Central memory CD4-positive, alpha-beta T cell (primary cell): Measurements from ENCODE around the gene METTL2A.
"Not testable (repeated sequence)": the region's sequence is repeated elsewhere in the genome, so short reads cannot be mapped to it uniquely, and the experiment has no call there.

Experiments used
- DNase-seq: peaks from one replicate; pipeline ENCODE4 v3.0.0; 2022

The METTL2A gene

DNA sequence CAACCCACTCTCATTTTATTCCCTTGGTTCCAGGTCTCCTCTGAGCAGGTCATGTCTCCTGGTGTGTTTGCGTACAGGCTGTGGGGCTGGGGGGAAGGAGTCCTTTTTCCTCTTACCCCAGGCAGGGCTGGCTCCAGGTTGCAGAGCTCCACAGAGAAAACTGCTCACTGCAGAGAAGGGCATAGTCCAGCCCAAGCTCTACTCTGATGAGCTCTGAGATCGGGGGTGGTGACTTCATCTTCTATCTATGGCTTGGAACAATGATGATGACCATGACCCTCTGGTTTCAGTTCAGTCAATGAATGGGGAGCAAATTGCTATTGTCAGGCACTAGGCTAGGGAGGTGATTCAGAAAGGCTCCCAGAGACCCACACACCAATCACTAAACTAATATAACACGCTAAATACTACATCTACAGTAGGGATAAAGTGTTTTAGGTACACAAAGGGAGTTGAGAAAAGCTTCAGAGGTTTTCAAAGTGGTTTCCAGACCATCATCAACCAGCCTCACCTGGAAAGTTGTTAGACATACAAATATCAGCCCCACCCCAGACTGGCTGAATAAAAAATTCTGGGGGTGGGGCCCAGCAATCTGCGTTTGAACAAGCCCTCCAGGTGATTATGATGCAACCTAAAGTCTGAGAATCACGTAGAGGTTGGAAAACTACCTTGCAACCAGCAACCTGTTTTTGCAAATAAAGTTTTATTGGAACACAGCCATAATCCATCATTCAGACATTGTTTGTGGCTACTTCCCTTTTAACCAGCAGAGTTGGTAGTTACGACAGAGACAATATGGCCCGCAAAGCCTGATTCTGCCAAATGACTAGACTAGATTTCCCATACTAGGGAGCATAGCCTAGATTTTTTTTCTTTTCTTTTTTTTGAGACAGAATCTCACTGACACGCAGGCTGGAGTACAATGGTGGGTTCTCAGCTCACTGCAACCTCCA lies 49.6 kb downstream of the METTL2A start:
- not testable (repeated sequence) for DNase-seq

DNA sequence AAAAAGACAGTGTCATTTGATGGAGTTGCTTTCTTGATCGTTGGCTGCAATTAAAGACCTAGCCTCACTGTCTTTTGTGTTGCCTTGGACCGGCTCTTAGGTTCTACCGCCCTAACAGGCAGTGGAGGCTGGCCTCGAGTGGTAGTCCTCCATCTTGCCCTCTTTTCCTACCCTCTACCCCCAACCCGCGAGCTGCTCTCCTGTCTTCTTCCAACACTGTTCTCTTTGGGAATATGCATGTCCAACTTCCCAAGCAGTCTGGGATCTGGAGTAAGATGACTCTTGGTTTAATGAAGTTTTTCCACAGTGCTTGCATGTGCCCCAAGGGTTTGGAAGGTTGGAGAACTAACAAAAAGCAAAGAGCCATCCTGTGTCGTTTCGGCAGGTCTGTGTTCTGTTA lies 53.4 kb downstream of the METTL2A start:
- DNase-seq, result not testable (repeated sequence)

DNA sequence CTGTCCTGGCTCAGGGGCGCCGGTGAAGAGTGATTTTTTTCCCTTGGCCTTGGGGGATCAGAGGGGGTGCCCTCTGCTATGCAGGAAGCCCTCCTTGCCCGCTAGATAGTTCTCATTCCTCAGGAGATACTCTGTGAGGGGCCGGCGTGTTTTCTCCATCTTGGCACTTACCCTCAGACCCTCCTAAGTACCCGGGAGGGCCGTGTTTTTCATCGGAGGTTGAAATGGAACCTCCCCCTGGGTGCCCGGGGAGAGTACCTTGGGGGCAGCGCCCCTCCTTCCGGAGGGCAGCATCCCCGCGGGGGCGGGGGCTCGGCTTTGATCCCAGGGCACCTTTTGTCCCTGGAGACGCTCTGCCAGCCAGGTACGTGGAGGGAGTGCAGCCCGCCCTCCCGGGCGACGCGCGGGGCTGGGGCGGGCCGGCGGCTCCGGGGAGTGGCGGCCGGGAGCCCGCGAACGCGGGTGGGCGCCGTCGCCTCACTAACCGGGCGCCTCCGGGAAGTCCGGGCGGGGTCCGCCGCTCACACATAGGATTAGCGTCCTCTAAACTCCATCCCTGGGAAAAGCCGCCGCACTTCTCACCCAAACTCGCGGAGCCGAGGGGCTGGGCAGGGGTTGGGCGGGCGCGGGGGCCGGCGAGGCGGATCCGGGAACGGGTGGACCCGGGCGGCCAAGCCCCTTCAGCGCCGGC lies 54.2 kb downstream of the METTL2A start:
- peak; percentile 33 for DNase-seq

DNA sequence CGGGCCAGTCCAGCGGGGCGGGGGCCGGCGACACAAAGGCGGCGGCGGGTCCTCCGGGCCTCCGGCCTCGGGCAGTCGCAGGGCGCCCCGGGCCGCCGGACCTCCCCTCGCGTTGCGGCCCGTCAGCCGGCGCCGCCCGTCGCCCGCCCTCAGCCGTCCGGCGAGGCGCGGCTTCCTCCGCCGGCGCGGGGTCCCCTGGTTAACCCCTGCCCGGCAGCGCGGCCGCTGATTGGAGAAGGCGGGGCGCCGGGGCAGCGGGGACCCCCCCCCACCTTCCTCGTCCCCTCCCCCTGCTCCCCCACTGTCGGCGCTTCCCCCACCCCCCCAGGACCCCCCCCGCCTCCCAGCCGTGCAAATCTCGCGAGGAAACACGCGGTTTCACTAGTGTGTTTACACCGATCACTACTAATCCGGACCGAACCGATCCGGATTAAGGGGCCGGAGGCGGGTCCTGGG lies 54.8 kb downstream of the METTL2A start, which contains the start of gene TLK2:
TSS of gene TLK2 (plus strand) at position 402 of the 456 bp plus-strand sequence. CDS start 2,301 bp downstream, outside the sequence.
- DNase-seq, result peak; percentile 63

DNA sequence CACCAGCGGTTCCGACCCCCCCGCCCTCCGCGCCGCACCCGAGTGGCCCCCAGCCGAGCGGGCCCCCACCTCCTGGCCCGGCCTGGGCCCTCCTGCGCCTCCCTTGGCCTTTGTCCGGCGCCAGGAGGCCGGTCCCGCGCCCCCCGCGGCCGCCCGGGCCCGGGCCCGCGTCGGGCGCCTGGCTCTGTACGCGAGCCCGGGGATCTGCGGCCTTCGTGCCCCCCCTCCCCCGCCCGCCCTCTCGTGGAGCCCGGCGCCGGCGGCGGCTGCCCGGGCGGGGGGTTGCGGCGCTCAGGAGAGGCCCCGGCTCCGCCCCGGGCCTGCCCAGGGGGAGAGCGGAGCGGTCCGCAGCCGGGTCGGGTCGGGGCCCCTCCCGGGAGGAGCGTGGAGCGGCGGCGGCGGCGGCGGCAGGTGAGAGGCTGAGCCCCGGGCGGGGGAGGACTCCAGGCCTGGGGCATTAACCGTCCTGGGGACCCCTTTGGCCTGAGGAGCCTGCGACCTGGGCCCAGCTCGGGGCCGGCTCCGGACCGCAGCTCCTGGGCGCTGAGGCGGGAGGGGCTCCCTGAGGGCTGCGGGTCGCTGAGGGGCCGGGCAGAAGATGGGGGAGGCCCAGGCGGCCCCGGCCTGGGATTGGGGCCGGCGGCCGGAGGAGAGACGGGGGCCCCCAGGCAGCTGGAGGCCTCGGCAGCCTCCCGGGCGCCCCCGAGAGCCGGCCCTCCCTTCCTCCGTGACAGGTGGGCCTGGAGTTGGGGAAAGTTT lies 55.4 kb downstream of the METTL2A start:
- peak; percentile 54 for DNase-seq

DNA sequence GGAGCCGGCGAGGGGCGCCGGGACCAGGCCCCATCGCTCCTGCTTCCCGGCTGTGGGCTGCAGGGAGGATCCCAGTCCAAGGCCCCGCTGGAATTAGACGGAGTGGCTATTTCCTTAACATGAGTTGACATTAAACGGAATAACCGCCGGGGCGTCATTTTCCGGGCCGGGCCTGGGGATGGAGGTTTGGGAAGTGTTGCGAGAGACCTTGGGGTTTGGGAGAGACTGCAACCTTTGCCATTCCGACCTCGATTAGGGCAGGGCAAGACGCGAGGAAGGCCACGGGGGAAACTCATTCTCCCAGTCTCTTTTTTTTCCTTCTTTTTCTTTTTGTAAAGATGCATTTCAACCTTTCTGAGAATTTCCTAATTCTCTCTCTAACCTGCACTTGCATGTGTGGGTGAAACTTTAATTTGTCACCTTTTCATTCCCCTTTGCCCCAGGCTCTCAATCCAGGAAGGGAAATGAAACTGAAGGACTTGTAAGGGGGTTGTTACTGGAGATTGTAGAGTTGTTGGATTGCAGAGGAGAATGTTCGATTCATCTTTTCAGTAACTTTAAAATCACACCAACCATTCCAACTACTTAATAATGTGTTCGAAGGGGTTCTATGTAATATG lies 56.1 kb downstream of the METTL2A start:
- DNase-seq, result not testable (repeated sequence)

DNA sequence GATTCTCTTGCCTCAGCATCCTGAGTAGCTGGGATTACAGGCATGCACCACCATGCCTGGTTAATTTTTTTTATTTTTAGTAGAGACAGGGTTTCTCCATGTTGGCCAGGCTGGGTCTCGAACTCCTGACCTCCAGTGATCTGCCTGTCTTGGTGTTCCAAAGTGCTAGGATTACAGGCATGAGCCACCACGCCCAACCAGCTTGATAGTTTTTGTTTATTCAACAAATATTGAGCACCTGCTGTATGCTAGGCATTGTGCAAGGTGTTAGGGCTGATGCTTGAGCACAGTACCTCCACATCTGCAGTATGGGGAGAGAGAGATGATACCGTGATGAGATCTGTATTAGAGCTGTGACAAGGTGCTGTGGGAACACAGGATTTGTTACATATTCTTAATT lies 58.9 kb downstream of the METTL2A start:
- DNase-seq, result not testable (repeated sequence)

DNA sequence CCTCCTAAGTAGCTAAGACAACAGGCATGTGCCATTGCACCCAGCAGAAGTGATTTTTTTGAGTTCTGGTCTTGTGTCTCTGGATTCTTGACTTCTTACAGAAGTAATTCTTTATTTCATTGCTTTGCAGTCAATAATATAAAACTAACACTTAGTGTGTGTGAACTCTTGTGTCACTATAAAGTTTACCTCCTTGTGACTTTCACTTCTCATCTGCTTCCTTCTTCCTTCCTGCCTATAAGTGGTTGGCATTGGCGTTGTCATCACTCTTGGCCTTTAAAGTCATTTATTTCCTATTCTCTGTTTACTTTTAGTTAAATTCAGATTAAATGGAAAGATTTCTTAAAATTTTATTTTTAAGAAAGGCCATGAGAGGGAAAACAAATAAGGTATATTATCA lies 67.3 kb downstream of the METTL2A start:
- DNase-seq, result not testable (repeated sequence)

DNA sequence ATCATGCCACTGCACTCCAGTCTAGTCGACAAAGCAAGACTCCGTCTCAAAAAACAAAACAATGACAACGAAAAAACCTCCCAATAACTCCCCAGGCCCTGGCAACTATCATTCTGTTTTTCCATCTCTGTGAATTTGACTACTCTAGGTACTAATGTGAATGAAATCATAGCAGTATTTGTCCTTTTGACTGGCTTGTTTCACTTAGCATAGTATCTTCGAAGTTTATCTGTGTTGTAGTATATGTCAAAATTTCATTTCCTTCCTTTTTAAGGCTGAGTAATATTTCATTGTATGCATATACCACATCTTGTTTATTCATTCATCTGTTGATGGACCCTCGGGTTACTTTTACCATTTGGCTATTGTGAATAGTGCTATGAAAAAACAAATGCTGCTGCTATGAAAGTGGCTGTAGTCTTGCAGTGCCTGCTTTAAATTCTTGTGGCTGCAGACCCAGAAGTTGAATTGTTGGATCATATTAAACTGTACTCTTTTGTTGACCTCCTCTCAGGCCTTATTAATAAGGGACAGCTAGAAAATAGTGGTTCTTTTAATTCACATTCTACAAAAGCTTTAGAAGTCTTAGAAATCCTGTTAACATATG lies 69.5 kb downstream of the METTL2A start:
- not testable (repeated sequence) for DNase-seq

DNA sequence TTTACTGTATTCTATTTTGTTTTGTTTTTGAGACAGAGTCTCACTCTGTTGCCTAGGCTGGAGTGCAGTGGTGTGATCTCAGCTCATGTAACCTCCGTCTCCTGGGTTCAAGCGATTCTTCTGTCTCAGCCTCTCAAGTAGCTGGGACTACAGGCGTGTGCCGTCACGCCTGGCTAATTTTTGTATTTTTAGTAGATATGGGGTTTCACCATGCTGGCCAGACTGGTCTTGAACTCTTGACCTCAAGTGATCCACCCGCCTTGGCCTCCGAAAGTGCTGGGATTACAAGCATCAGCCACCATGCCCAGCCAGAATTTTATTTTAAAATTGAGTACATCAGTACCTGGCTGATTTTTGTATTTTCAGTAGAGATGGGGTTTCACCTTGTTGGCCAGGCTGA lies 70.4 kb downstream of the METTL2A start:
- DNase-seq, result not testable (repeated sequence)

DNA sequence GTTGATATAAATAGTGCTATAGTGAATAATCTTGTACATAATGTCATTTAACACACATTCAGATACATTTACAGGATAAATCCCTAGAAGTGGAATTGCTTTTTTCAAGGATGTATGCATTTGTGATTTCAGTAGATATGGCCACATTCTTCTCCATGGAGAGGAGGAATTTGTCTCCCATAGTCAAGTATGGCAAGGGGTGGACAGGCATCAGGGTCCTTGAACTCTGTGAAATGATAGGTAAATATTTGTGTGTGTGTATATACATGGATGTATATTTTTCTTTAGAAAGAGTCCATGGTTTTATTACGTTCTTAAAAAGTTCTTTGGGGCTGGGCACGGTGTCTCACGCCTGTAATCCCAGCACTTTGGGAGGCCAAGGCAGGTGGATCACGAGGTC lies 72.6 kb downstream of the METTL2A start:
- not testable (repeated sequence) for DNase-seq

DNA sequence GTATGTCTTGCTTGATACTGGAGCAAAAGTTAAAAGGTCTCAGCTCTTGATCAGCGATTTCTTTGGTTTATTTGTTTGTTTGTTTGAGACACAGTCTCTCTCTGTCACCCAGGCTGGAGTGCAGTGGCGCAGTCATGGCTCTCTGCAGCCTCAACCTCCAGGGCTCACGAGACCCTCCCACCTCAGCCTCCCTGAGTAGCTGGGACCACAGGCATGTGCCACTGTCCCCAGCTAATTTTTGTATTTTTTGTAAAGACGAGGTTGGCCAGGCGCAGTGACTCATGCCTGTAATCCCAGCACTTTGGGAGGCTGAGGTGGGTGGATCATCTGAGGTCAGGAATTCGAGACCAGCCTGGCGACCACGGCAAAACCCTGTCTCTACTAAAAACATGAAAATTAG lies 75.1 kb downstream of the METTL2A start:
- DNase-seq, result not testable (repeated sequence)
